ENCODE measurements around the gene SEH1L.
"Not testable (repeated sequence)": the region's sequence is repeated elsewhere in the genome, so short reads cannot be mapped to it uniquely, and the experiment has no call there.

The SEH1L gene

GRCh38 chr18:12939162-12939561 is 8.6 kb upstream of the SEH1L start:
- DNase-seq (ENCODE audit: insufficient read length, low spot score): no peak
- FAIRE-seq: no peak

- FAIRE-seq (no peak), DNase-seq (ENCODE audit: insufficient read length, low spot score) (no peak)
These were observed 4.6 kb upstream of the SEH1L start for GRCh38 chr18:12943215-12943614.

- FAIRE-seq: no peak
- DNase-seq (ENCODE audit: insufficient read length, low spot score): no peak
These were observed 3.1 kb upstream of the SEH1L start for GRCh38 chr18:12944709-12945108.

- no peak for FAIRE-seq
- no peak for DNase-seq (ENCODE audit: insufficient read length, low spot score)
These were observed 1.1 kb upstream of the SEH1L start for GRCh38 chr18:12946549-12947284.

- DNase-seq (ENCODE audit: insufficient read length, low spot score): peak; percentile 72
- FAIRE-seq: peak; percentile 59
These were observed 416 bp downstream of the SEH1L start for GRCh38 chr18:12948050-12948804.

GRCh38 chr18:12958478-12958877 is 10.7 kb downstream of the SEH1L start:
- DNase-seq (ENCODE audit: insufficient read length, low spot score) (no peak), FAIRE-seq (no peak)

- DNase-seq (ENCODE audit: insufficient read length, low spot score) (no peak), FAIRE-seq (no peak)
These were observed 12.6 kb downstream of the SEH1L start for GRCh38 chr18:12960395-12960794.

- FAIRE-seq (no peak), DNase-seq (ENCODE audit: insufficient read length, low spot score) (no peak)
These were observed 13.1 kb downstream of the SEH1L start for GRCh38 chr18:12960853-12961397.

GRCh38 chr18:12963069-12963468 is 15.3 kb downstream of the SEH1L start:
- DNase-seq (ENCODE audit: insufficient read length, low spot score) (no peak), FAIRE-seq (no peak)

- FAIRE-seq: no peak
- no peak for DNase-seq (ENCODE audit: insufficient read length, low spot score)
These were observed 20.3 kb downstream of the SEH1L start for GRCh38 chr18:12968115-12968514.

- no peak for DNase-seq (ENCODE audit: insufficient read length, low spot score)
- no peak for FAIRE-seq
These were observed 20.8 kb downstream of the SEH1L start for GRCh38 chr18:12968619-12969018.

GRCh38 chr18:12973562-12974213 is 25.9 kb downstream of the SEH1L start:
- FAIRE-seq (no peak), DNase-seq (ENCODE audit: insufficient read length, low spot score) (no peak)

- DNase-seq (ENCODE audit: insufficient read length, low spot score) (no peak), FAIRE-seq (no peak)
These were observed 27.7 kb downstream of the SEH1L start for GRCh38 chr18:12975488-12975887.

- no peak for DNase-seq (ENCODE audit: insufficient read length, low spot score)
- FAIRE-seq: no peak
These were observed 28.5 kb downstream of the SEH1L start for GRCh38 chr18:12976305-12976704.

- not testable (repeated sequence) for FAIRE-seq
These were observed 32.3 kb downstream of the SEH1L start for GRCh38 chr18:12980065-12980464.

GRCh38 chr18:12989397-12990122 is 41.7 kb downstream of the SEH1L start:
- no peak for DNase-seq (ENCODE audit: insufficient read length, low spot score)
- FAIRE-seq: peak; percentile 42

More at GRCh38 chr18:12980065-12980464, 32.3 kb downstream of the SEH1L start:
- not testable (repeated sequence) for DNase-seq (ENCODE audit: insufficient read length, low spot score)

GRCh38 chr18:12990123-12990475 is 42.3 kb downstream of the SEH1L start:
- FAIRE-seq (no peak), DNase-seq (ENCODE audit: insufficient read length, low spot score) (no peak)

- FAIRE-seq (no peak), DNase-seq (ENCODE audit: insufficient read length, low spot score) (no peak)
These were observed 42.8 kb downstream of the SEH1L start for GRCh38 chr18:12990641-12990966.

GRCh38 chr18:12990967-12991820 is 43.4 kb downstream of the SEH1L start, which contains the start of gene CEP192:
CEP192 (plus strand) TSS chr18:12991362; CDS start chr18:12999425, 8,063 bp downstream.
- FAIRE-seq (peak; percentile 97), DNase-seq (ENCODE audit: insufficient read length, low spot score) (peak; percentile 70)

- DNase-seq (ENCODE audit: insufficient read length, low spot score) (no peak), FAIRE-seq (no peak)
These were observed 44.0 kb downstream of the SEH1L start for GRCh38 chr18:12991821-12992179.
